Muscle layer of colon (tissue), 2 donors: ENCODE data around the gene FGD5.

Experiments
- H3K27ac ChIP-seq: one replicate; pipeline ENCODE4 v1.7.0; 2013; ENCODE audit warnings: low read depth, mild to moderate bottlenecking, low read length, moderate library complexity
- H3K27me3 ChIP-seq, 2 donors: one replicate each; pipeline ENCODE4 v1.7.0; 2013; ENCODE audit warnings: low read length in 2 of 2, mild to moderate bottlenecking in 2 of 2; ENCODE audit not compliant: insufficient read depth in 2 of 2, control insufficient read depth in 1 of 2
- H3K36me3 ChIP-seq: one replicate; pipeline ENCODE4 v1.7.0; 2013; ENCODE audit warnings: mild to moderate bottlenecking, low read length; ENCODE audit not compliant: insufficient read depth
- H3K4me1 ChIP-seq: one replicate; pipeline ENCODE4 v1.7.0; 2013; ENCODE audit warnings: mild to moderate bottlenecking, low read length; ENCODE audit not compliant: insufficient read depth
- H3K4me3 ChIP-seq, 2 donors: one replicate each; pipeline ENCODE4 v1.7.0; 2013; ENCODE audit warnings: low read length in 2 of 2, low read depth in 1 of 2, mild to moderate bottlenecking in 1 of 2, moderate library complexity in 1 of 2
- H3K9ac ChIP-seq: one replicate; pipeline ENCODE4 v1.7.0; 2013; ENCODE audit warnings: low read length
- H3K9me3 ChIP-seq: one replicate; pipeline ENCODE4 v1.7.0; 2013; ENCODE audit warnings: mild to moderate bottlenecking, low read length
- donor health status: abdominal sarcoma.
- donor health status: Adenocarcinoma of cecum.

Gene FGD5

DNA sequence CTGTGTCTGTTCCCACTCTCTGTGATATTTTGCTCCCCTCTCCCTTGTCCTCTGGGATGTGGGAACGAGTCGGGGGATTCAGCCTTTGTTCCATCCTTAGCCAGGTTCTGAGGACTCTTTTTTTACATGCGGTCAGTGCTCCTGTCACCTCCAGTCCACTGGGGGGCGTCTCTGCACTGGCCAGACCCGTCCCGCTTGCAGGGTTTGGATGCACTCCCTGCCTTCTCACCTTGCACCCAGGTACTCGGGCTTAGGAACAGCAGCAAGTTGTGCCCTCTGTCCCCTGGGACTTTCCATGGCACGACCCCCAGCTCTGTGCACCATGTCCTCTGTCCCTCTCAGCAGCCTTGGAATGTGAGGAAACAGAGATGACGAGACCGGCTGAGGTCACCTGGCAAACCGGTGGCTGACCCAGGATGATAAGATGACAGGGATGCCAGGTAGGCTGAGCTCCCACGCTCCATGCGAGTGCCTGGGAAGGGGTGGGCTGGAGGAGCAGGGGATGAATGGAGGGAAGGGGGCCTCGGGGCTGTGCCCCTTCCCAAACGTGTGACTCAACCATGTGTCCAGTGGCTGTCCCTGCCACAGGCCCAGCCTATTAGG lies 27.3 kb upstream of the FGD5 start:
- Histone ChIP-seq H3K27me3 (no peaks in the 10 kb centered on the region), H3K27ac (no peak overlapping the region), H3K4me3 (no peak overlapping the region), H3K36me3 (no peaks in the 10 kb centered on the region), H3K9ac (no peak overlapping the region), H3K4me1 (peaks cover 5% of the 10 kb centered on the region), H3K9me3 (no peaks in the 10 kb centered on the region)

DNA sequence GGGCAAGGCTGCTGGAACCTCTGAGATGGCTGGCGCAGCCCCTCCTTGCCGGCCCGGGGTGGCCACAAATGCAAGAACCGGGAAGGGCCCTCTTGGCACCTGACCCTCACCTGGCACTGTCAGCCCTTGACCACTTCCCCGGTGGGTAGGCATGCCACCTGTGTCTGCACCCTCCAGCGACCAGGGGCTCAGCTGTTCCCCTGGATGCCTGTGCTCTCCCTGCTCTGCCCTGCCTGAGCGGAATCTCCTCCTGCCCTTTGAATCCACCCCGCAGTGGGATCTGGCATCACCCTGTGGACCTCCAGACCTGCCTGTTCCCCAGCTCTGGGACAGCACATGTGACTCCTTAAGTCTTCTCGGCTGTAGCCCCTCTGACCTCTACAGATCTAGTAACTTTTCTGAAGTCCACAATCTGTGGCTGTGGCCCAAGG lies 26.1 kb upstream of the FGD5 start:
- Histone ChIP-seq H3K4me1 (peaks cover 5% of the 10 kb centered on the region), H3K4me3 (no peak overlapping the region)

DNA sequence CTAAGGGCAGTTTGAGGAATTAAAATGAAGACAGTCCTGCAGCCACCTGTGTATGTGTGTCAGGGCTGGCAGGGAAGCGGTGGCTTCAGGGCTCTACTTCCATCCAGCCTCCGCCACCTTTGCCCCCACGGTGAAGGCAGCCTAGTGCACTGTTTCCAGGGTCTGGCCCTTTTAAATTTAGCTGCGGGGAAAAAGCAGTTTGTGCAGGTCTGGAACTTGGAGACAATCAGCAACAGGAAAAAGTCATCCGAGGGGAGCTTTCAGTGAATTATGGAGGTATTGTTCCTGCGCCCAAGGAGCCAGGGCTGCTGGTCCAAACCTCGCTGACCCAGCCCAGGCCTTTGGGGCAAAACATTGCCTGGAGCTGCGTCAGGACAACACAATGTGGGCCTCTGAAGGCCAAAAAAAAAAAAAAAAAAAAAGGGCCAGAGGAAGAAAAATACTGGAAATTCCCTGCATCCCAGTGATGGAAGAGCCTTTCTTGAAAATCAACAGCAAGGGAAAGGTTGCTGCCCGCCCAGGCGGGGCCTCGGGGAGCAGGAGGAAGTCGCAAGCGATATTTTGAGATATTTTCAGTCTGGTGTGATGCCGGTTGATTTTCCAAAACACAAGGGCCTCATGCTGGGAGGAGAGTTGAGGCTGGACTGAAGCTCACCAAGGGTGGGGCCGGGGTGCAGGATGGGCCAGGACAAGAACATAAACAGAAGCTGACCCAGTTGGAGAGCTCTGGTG lies 25.5 kb upstream of the FGD5 start:
- no peak overlapping the region for H3K27ac ChIP-seq
- H3K36me3 ChIP-seq = no peaks in the 10 kb centered on the region

More for the DNA sequence above, 26.1 kb upstream of the FGD5 start:
- Histone ChIP-seq H3K9me3 (no peaks in the 10 kb centered on the region), H3K27me3 (no peaks in the 10 kb centered on the region), H3K36me3 (no peaks in the 10 kb centered on the region), H3K27ac (peak overlapping the region; percentile 9), H3K9ac (no peak overlapping the region)

DNA sequence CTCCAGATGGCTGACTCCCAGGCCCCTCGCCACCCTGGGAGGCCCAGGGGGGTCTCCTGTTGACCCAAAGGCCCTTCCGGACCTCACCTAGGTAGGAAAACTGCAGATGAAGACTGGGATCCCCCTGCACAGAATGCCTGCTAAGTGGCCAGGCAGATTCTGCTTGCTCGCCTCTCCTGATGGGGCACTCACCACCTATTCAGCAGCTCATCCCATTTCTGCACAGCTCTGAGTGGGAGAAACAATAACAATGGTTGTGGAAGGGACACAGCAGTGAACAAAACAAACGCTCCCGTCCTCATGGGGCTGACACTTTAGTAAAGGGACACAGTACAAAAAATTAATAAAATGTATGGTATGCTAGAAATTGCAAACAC lies 24.9 kb upstream of the FGD5 start:
- H3K9ac ChIP-seq = no peak overlapping the region
- H3K9me3 ChIP-seq = no peaks in the 10 kb centered on the region
- H3K27ac ChIP-seq = no peak overlapping the region
- peaks cover 5% of the 10 kb centered on the region for H3K4me1 ChIP-seq
- no peaks in the 10 kb centered on the region for H3K27me3 ChIP-seq
- no peak overlapping the region for H3K4me3 ChIP-seq
- no peaks in the 10 kb centered on the region for H3K36me3 ChIP-seq

More for the DNA sequence above, 25.5 kb upstream of the FGD5 start:
- H3K4me1 ChIP-seq = peaks cover 5% of the 10 kb centered on the region
- H3K27me3 ChIP-seq = no peaks in the 10 kb centered on the region
- H3K9me3 ChIP-seq = no peaks in the 10 kb centered on the region
- no peak overlapping the region for H3K4me3 ChIP-seq
- no peak overlapping the region for H3K9ac ChIP-seq

DNA sequence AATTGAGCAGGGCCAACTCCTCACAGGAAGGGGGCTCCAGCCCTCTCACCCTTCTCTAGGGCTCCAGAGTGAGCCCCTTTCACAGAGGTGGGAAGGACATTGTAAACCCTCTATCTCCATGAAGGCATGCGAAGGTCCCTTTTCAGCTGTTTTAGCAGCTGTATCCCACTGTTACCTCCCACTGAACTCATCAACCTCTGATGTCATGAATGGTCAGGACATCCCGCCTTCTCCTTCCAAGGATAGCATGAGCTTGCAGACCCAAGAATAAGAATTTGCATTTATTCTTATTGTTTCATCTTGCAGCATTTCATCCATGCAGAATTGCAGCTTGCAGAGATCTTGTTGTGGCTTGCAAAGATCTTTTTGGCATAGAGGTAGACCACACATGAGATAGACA lies 24.3 kb upstream of the FGD5 start:
- peaks cover 5% of the 10 kb centered on the region for H3K4me1 ChIP-seq
- H3K27ac ChIP-seq = no peak overlapping the region
- no peaks in the 10 kb centered on the region for H3K36me3 ChIP-seq
- no peak overlapping the region for H3K4me3 ChIP-seq
- no peak overlapping the region for H3K9ac ChIP-seq
- no peaks in the 10 kb centered on the region for H3K27me3 ChIP-seq
- H3K9me3 ChIP-seq = no peaks in the 10 kb centered on the region

DNA sequence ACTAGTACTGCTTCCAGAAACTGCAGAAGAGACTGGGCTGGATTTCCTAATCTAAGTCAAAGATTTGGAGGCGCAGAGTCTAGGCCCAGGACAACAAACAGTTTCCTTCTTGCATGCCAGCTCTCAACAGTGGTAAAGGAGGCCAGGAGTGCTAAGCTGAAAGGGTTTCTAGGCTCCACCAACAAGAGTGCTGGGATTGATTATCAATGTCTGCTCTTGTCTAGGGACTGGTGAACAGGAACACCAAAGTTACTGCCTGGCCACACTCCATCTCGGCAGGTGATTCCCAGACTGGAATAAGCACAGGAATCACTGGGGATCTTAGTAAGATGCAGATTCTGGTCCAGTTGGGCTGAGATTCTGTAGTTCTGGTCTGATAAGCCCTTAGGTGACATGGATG lies 22.8 kb upstream of the FGD5 start:
- Histone ChIP-seq H3K4me1 (peaks cover 5% of the 10 kb centered on the region), H3K36me3 (no peaks in the 10 kb centered on the region), H3K9ac (no peak overlapping the region), H3K27me3 (no peaks in the 10 kb centered on the region), H3K9me3 (no peaks in the 10 kb centered on the region), H3K4me3 (no peak overlapping the region), H3K27ac (no peak overlapping the region)

DNA sequence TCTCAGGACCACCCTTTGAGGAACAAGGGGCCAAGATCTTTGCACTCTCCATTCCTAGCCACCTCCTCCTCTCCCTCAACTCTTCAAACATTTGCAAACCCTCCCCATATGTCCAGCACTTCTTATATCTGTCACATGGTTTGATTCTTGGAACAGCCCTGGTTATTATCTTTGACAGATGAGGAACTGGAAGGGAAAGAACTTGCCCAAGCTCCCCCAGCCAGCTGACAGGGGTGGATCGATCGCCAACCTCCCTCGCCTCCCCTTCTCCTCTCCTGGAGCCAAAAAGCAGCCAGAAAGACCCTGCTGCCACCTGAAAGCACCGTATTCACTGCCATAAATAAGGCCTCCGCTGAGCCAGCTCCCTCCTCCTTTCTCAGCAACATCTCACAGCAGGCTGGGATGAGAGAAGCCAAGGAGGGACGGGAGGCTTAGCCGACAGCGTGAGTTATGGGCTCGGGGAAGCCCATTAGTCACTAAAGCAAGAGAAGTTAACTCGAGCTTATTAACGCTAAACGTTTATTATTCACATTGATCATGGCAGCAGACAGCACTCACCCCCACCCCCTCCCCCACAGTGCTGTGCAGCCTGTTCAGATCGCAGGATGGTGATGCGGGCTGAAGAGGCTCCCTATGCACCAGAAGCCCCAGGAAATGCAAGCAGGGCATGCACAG lies 22.2 kb upstream of the FGD5 start:
- H3K36me3 ChIP-seq = no peaks in the 10 kb centered on the region
- no peak overlapping the region for H3K27ac ChIP-seq
- no peak overlapping the region for H3K4me3 ChIP-seq
- peaks cover 5% of the 10 kb centered on the region for H3K4me1 ChIP-seq
- H3K27me3 ChIP-seq = no peaks in the 10 kb centered on the region
- no peak overlapping the region for H3K9ac ChIP-seq
- H3K9me3 ChIP-seq = no peaks in the 10 kb centered on the region

DNA sequence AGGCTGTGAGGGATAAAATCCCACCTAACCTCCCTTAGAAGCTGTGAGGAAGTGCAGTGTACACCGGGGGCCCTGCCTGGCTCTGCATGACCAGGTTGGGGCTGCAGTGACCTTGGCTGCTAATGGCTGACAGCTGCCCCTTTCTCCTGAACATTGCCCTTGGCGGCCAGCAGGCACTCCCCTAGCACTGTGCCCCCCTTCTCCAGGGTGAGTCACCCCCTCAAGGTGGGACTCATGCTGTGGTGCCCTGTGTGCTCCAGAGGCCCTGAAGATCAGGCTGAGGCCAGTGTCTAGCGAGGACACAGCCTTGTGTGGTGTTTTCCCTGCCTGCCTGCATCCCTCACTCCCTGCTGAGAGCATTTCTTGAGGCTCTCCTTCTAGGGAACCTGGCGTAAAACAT lies 21.0 kb upstream of the FGD5 start:
- H3K27ac ChIP-seq = no peak overlapping the region
- no peak overlapping the region for H3K4me3 ChIP-seq
- no peak overlapping the region for H3K9ac ChIP-seq
- H3K4me1 ChIP-seq = peaks cover 4% of the 10 kb centered on the region
- H3K36me3 ChIP-seq = no peaks in the 10 kb centered on the region
- H3K9me3 ChIP-seq = no peaks in the 10 kb centered on the region
- no peaks in the 10 kb centered on the region for H3K27me3 ChIP-seq

DNA sequence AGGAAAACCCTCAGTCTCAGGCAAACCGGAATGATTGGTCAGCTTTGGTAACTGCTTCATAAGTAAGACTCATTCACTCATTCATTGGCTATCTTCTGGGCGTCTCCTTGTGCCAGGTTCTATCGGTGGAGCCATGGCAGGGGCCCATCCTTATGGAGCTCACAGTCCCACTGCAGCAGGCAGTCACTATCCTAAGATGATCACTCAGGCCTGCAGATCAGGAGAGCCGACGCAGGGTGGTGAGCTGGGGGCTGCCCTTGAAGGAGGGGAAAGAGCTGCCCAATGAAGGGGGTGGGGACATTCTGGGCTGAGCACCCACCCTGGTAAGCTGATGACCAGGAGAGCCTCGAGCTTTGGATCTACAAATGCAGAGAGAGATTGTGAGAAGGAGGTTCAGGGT lies 20.5 kb upstream of the FGD5 start:
- no peaks in the 10 kb centered on the region for H3K4me1 ChIP-seq
- H3K9me3 ChIP-seq = no peaks in the 10 kb centered on the region
- H3K9ac ChIP-seq = no peak overlapping the region
- no peaks in the 10 kb centered on the region for H3K27me3 ChIP-seq
- H3K27ac ChIP-seq = no peak overlapping the region
- no peak overlapping the region for H3K4me3 ChIP-seq
- no peaks in the 10 kb centered on the region for H3K36me3 ChIP-seq

DNA sequence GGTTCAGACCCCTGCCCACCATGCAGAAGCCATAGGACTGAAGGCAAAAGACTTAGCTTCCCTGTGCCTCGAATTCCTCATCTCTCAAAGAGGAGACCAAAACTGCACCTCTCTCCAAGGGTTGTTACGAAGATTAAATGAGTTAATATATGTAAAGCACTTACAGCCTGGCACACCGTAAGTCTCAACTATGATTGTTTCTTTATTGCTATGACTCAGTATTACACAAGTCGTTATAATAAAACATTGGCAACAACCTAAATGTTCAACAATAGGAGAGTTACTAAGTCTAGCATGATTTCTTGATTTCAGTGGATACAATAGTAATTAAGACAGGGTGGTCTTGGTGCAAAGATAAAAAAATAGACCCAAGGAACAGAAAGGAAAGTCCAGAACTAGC lies 19.6 kb upstream of the FGD5 start:
- H3K27me3 ChIP-seq = no peaks in the 10 kb centered on the region
- H3K4me1 ChIP-seq = no peaks in the 10 kb centered on the region
- H3K9ac ChIP-seq = no peak overlapping the region
- no peaks in the 10 kb centered on the region for H3K9me3 ChIP-seq
- no peak overlapping the region for H3K27ac ChIP-seq
- H3K36me3 ChIP-seq = no peaks in the 10 kb centered on the region
- H3K4me3 ChIP-seq = no peak overlapping the region

DNA sequence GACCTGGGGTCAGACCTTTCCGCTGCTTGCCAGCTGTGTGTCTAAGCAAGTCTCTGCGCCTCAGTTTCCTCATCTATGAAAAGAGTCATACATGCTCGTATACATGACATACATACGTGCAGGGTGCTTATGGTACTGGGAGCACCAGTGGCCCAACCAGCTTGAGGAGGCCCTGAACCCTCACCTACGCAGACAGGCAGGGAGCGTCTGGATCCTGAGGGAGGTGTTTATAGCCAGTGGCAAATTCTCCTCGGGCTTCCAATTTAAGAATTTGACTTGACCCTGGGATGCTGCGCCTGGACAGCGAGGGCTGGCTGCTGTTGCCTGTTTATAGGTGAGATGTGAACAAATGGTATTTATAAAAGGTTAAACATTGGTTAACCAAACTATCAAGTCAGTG lies 17.7 kb upstream of the FGD5 start:
- Histone ChIP-seq H3K27ac (no peak overlapping the region), H3K9ac (no peak overlapping the region), H3K4me3 (no peak overlapping the region), H3K4me1 (no peaks in the 10 kb centered on the region), H3K9me3 (no peaks in the 10 kb centered on the region), H3K27me3 (no peaks in the 10 kb centered on the region), H3K36me3 (no peaks in the 10 kb centered on the region)
